OCI-LY3 (cell line): ENCODE results near the gene UBQLN4.

Experiments
- H2AFZ ChIP-seq: fragments of 200-600, 300-600 bp; shearing (Covaris generic); 2 replicates; pipeline ENCODE4 v1.6.0; 2014; ENCODE audit warnings: antibody characterized with exemption, low read depth, low read length
- H3K27ac ChIP-seq: fragments of 200-600, 300-600 bp; sonication (generic); 2 replicates; pipeline ENCODE4 v1.5.1; 2014; ENCODE audit warnings: mild to moderate bottlenecking, low read length, moderate library complexity, mixed read lengths
- H3K27me3 ChIP-seq: fragments of 200-600, 300-600 bp; sonication (generic); 2 replicates; pipeline ENCODE4 v1.6.1; 2014; ENCODE audit warnings: low read depth, low read length, mixed read lengths
- H3K36me3 ChIP-seq: fragments of 200-600, 300-600 bp; sonication (generic); replicated peaks from 2 replicates; pipeline ENCODE3; 2014; ENCODE audit warnings: low read depth, low read length, mixed read lengths
- H3K4me1 ChIP-seq: fragments of 300-600, 200-600 bp; sonication (generic); 2 replicates; pipeline ENCODE4 v1.6.1; 2014; ENCODE audit warnings: low read length, mixed read lengths
- H3K4me2 ChIP-seq: fragments of 200-600, 300-600 bp; sonication (generic); 2 replicates; pipeline ENCODE4 v1.6.1; 2014; ENCODE audit warnings: low read length, mixed read lengths
- H3K4me3 ChIP-seq: fragments of 300-600, 200-600 bp; sonication (generic); 2 replicates; pipeline ENCODE4 v1.5.1; 2014; ENCODE audit warnings: antibody characterized with exemption, mild to moderate bottlenecking, low read length, moderate library complexity
- H3K79me2 ChIP-seq: fragments of 300-600, 200-600 bp; shearing (Covaris generic); 2 replicates; pipeline ENCODE4 v1.6.1; 2014; ENCODE audit warnings: mild to moderate bottlenecking, low read length, mixed read lengths
- H3K9ac ChIP-seq: fragments of 300-600, 200-600 bp; shearing (Covaris generic); 2 replicates; pipeline ENCODE4 v1.6.0; 2014; ENCODE audit warnings: mild to moderate bottlenecking, low read length, moderate library complexity
- H3K9me3 ChIP-seq: fragments of 200-600, 300-600 bp; shearing (Covaris generic); 2 replicates; pipeline ENCODE4 v1.6.1; 2014; ENCODE audit warnings: low read length, mixed read lengths; ENCODE audit not compliant: insufficient read depth
- H4K20me1 ChIP-seq: fragments of 200-600, 300-600 bp; sonication (generic); 2 replicates; pipeline ENCODE4 v1.6.1; 2016; ENCODE audit warnings: low read length, mixed read lengths; ENCODE audit not compliant: insufficient read depth
- CTCF ChIP-seq: fragments of 200-600, 300-600 bp; sonication (generic); IDR thresholded peaks from 2 replicates; pipeline ENCODE4 v1.5.1; 2014; ENCODE audit warnings: antibody characterized with exemption, low read length, low read depth
- EZH2phosphoT487 ChIP-seq: fragments of 200-600 bp; shearing (Covaris generic); IDR thresholded peaks from 2 replicates; pipeline ENCODE4 v1.6.1; 2018; ENCODE audit warnings: antibody characterized with exemption, mixed run types, low read depth

The UBQLN4 gene

GRCh38 chr1:156009404-156009803 lies 44.2 kb downstream of the UBQLN4 start:
- Histone ChIP-seq H3K4me2 (no peak overlapping the region), H3K4me1 (peaks cover 31% of the 10 kb centered on the region), H4K20me1 (peaks cover 42% of the 10 kb centered on the region), H3K9ac (no peak overlapping the region), H3K27ac (no peak overlapping the region), H3K27me3 (no peaks in the 10 kb centered on the region), H3K36me3 (peaks cover 45% of the 10 kb centered on the region), H3K9me3 (no peaks in the 10 kb centered on the region), H3K4me3 (no peak overlapping the region), H2AFZ (no peak overlapping the region), H3K79me2 (peaks cover 12% of the 10 kb centered on the region; the same call in 1 of the 2 replicates)
- TF ChIP-seq CTCF (no peak), EZH2phosphoT487 (no peak)

GRCh38 chr1:156006666-156007376 lies 46.8 kb downstream of the UBQLN4 start:
- Histone ChIP-seq H3K79me2 (peaks cover 12% of the 10 kb centered on the region; the same call in 1 of the 2 replicates), H3K27me3 (peaks cover 13% of the 10 kb centered on the region), H3K9ac (no peak overlapping the region), H3K36me3 (peaks cover 31% of the 10 kb centered on the region), H3K4me2 (no peak overlapping the region), H4K20me1 (peaks cover 22% of the 10 kb centered on the region), H3K4me3 (no peak overlapping the region), H3K4me1 (peaks cover 12% of the 10 kb centered on the region), H3K9me3 (no peaks in the 10 kb centered on the region), H2AFZ (no peak overlapping the region), H3K27ac (no peak overlapping the region)
- TF ChIP-seq CTCF (no peak), EZH2phosphoT487 (no peak)

GRCh38 chr1:156004843-156005584 lies 48.6 kb downstream of the UBQLN4 start:
- peaks cover 16% of the 10 kb centered on the region for H3K36me3 ChIP-seq
- no peaks in the 10 kb centered on the region for H3K79me2 ChIP-seq
- peaks cover 7% of the 10 kb centered on the region for H3K4me1 ChIP-seq
- no peak overlapping the region for H3K9ac ChIP-seq
- H3K4me3 ChIP-seq, result no peak overlapping the region
- peaks cover 7% of the 10 kb centered on the region; the same call in 1 of the 2 replicates for H4K20me1 ChIP-seq
- no peak for TF ChIP-seq CTCF
- no peak for TF ChIP-seq EZH2phosphoT487
- H2AFZ ChIP-seq, result no peak overlapping the region
- no peak overlapping the region for H3K4me2 ChIP-seq
- H3K9me3 ChIP-seq, result no peaks in the 10 kb centered on the region
- no peak overlapping the region for H3K27ac ChIP-seq
- H3K27me3 ChIP-seq, result peaks cover 13% of the 10 kb centered on the region

- H3K9me3 ChIP-seq, result no peaks in the 10 kb centered on the region
- no peak overlapping the region for H2AFZ ChIP-seq
- no peak overlapping the region for H3K27ac ChIP-seq
- no peak overlapping the region for H3K4me2 ChIP-seq
- H3K4me3 ChIP-seq, result no peak overlapping the region
- H3K79me2 ChIP-seq, result no peaks in the 10 kb centered on the region
- H3K9ac ChIP-seq, result no peak overlapping the region
- TF ChIP-seq EZH2phosphoT487 (no peak), CTCF (no peak)
- H4K20me1 ChIP-seq, result 0 out of 2 replicates have a peak, but pooled peaks cover 3% of the 10 kb centered on the region
- H3K27me3 ChIP-seq, result peaks cover 13% of the 10 kb centered on the region
- peaks cover 7% of the 10 kb centered on the region for H3K4me1 ChIP-seq
- H3K36me3 ChIP-seq, result peaks cover 8% of the 10 kb centered on the region
These were observed 49.7 kb downstream of the UBQLN4 start for GRCh38 chr1:156003923-156004188.
